GM23338 (cell line): Measurements from ENCODE around the gene PARVA. TPM values are rescaled to one million over a fixed set of nuclear protein-coding genes. Genes with fewer than 3 reads are reported as not detected.

Source experiments
- ATAC-seq: fragments of 200-7000 bp; cut with Tn5 transposase; 3 replicates; pipeline ENCODE4 v1.9.1; 2020
- DNase-seq: peaks from one replicate; pipeline ENCODE4 v3.0.0-alpha.2; 2015; ENCODE audit warnings: low spot score
- H2AFZ ChIP-seq: fragments of 200-600 bp; sonication (generic); 2 replicates; pipeline ENCODE4 v1.8.0; 2016; ENCODE audit warnings: antibody characterized with exemption, mild to moderate bottlenecking, moderate library complexity
- H3F3A ChIP-seq: fragments of 200-600 bp; sonication (generic); replicated peaks from 2 replicates; pipeline ENCODE4 v1.8.0; 2017; ENCODE audit warnings: antibody characterized with exemption, mixed run types, low read depth
- H3K27ac ChIP-seq: fragments of 200-600 bp; sonication (generic); 2 replicates; pipeline ENCODE4 v1.6.1; 2016; ENCODE audit warnings: low read depth
- H3K27me3 ChIP-seq: fragments of 200-600 bp; sonication (generic); 2 replicates; pipeline ENCODE4 v1.8.0; 2016; ENCODE audit warnings: mild to moderate bottlenecking, mixed run types, moderate library complexity; ENCODE audit not compliant: insufficient read depth
- H3K36me3 ChIP-seq: fragments of 200-600 bp; sonication (generic); 2 replicates; pipeline ENCODE4 v1.8.0; 2016; ENCODE audit warnings: mild to moderate bottlenecking; ENCODE audit not compliant: insufficient read depth
- H3K4me1 ChIP-seq: fragments of 200-600 bp; sonication (generic); 2 replicates; pipeline ENCODE4 v1.8.0; 2016; ENCODE audit warnings: mild to moderate bottlenecking, moderate library complexity; ENCODE audit not compliant: insufficient read depth
- H3K4me2 ChIP-seq: fragments of 200-600 bp; sonication (generic); 2 replicates; pipeline ENCODE4 v1.7.1; 2017; ENCODE audit warnings: mixed run types
- H3K4me3 ChIP-seq: fragments of 200-600 bp; sonication (generic); 2 replicates; pipeline ENCODE4 v1.6.1; 2016; ENCODE audit warnings: mixed run types
- H3K79me2 ChIP-seq: fragments of 200-600 bp; sonication (generic); replicated peaks from 2 replicates; pipeline ENCODE4 v1.8.0; 2017; ENCODE audit warnings: mild to moderate bottlenecking; ENCODE audit not compliant: insufficient read depth
- H3K9me2 ChIP-seq: fragments of 200-600 bp; sonication (generic); 2 replicates; pipeline ENCODE4 v1.8.0; 2017; ENCODE audit not compliant: insufficient read depth
- H4K20me1 ChIP-seq: fragments of 200-600 bp; sonication (generic); replicated peaks from 2 replicates; pipeline ENCODE4 v1.8.0; 2017; ENCODE audit warnings: mild to moderate bottlenecking; ENCODE audit not compliant: insufficient read depth
- H3K27ac Mint-ChIP-seq: 2 replicates; pipeline ENCODE4 v1.8.0; 2020; ENCODE audit warnings: inconsistent platforms, mild to moderate bottlenecking, moderate library complexity, mixed read lengths
- H3K27me3 Mint-ChIP-seq: 3 replicates; pipeline ENCODE4 v1.8.0; 2022; ENCODE audit warnings: low read depth, mild to moderate bottlenecking, moderate library complexity, mixed read lengths, inconsistent platforms; ENCODE audit not compliant: insufficient read depth, poor library complexity
- H3K36me3 Mint-ChIP-seq: 3 replicates; pipeline ENCODE4 v1.8.0; 2021; ENCODE audit warnings: low read depth, mild to moderate bottlenecking, inconsistent platforms, moderate library complexity, mixed read lengths
- H3K4me1 Mint-ChIP-seq: 3 replicates; pipeline ENCODE4 v1.8.0; 2020; ENCODE audit warnings: mild to moderate bottlenecking, inconsistent platforms, mixed read lengths
- H3K4me3 Mint-ChIP-seq: 3 replicates; pipeline ENCODE4 v1.8.0; 2021; ENCODE audit warnings: moderate library complexity, mild to moderate bottlenecking, inconsistent platforms, mixed read lengths
- H3K9me3 Mint-ChIP-seq: 3 replicates; pipeline ENCODE4 v1.8.0; 2020; ENCODE audit warnings: moderate library complexity, mild to moderate bottlenecking, inconsistent platforms, mixed read lengths
- CREB1 ChIP-seq: fragments of 250-450 bp; sonication (Bioruptor Pico); IDR thresholded peaks from 2 replicates; pipeline ENCODE4 v1.5.0; 2020; ENCODE audit warnings: low read depth, mild to moderate bottlenecking, moderate library complexity
- EZH2phosphoT487 ChIP-seq: fragments of 200-600 bp; sonication (generic); IDR thresholded peaks from one replicate; pipeline ENCODE4 v1.8.1; 2018; ENCODE audit warnings: antibody characterized with exemption; ENCODE audit not compliant: unreplicated experiment
- JUNB ChIP-seq: IDR thresholded peaks from one replicate; pipeline ENCODE4 v1.6.1; 2016; ENCODE audit warnings: antibody characterized with exemption; ENCODE audit not compliant: unreplicated experiment
- NANOG ChIP-seq: IDR thresholded peaks from 2 replicates; pipeline ENCODE4 v1.6.1; 2016; ENCODE audit warnings: antibody characterized with exemption, borderline replicate concordance
- ZNF331 ChIP-seq: fragments of 250-450 bp; sonication (Bioruptor Pico); IDR thresholded peaks from 2 replicates; pipeline ENCODE4 v1.5.0; 2020; ENCODE audit warnings: low read depth, mild to moderate bottlenecking, moderate library complexity
- polyA plus RNA-seq: library from polyadenylated mRNA; unstranded; fragments of >200 nt; fragmentation: Nextera tagmentation; extraction: Ambion mirVana; gene quantifications from 2 replicates; pipeline ENCODE4 v1.2.1, GENCODE V29; 2016
- total RNA-seq: library from RNA; depleted of rRNA; stranded (reverse); fragments of >200 nt; shearing (Covaris generic); gene quantifications from 2 replicates; pipeline ENCODE4 v1.2.3, GENCODE V29; 2014
- TF ChIP-seq, protein P1 (sequence below): fragments of 250-450 bp; sonication (Bioruptor Pico); IDR thresholded peaks from 2 replicates; pipeline ENCODE4 v1.5.0; 2020; ENCODE audit warnings: mild to moderate bottlenecking, moderate library complexity
- TF ChIP-seq, protein P2 (sequence below): IDR thresholded peaks from one replicate; pipeline ENCODE4 v1.6.1; 2018; ENCODE audit warnings: antibody characterized with exemption; ENCODE audit not compliant: unreplicated experiment
- TF ChIP-seq, protein P3 (sequence below): IDR thresholded peaks from 2 replicates; pipeline ENCODE4 v1.6.1; 2016; ENCODE audit warnings: antibody characterized with exemption
- TF ChIP-seq, protein P4 (sequence below), 2 experiments: fragments of 200-600 bp in 1 of 2; sonication (generic) in 1 of 2; conservative IDR thresholded peaks; 2 replicates each; pipeline versions ENCODE4 v1.5.1 to v1.6.1; 2016 to 2017; ENCODE audit warnings: antibody characterized with exemption in 2 of 2, low read depth in 2 of 2, mild to moderate bottlenecking in 2 of 2, moderate library complexity in 1 of 2

Gene PARVA
- total and polyA plus RNA-seq, 2 experiments from 2014 or later, result 5.8 to 6.9 TPM

DNA sequence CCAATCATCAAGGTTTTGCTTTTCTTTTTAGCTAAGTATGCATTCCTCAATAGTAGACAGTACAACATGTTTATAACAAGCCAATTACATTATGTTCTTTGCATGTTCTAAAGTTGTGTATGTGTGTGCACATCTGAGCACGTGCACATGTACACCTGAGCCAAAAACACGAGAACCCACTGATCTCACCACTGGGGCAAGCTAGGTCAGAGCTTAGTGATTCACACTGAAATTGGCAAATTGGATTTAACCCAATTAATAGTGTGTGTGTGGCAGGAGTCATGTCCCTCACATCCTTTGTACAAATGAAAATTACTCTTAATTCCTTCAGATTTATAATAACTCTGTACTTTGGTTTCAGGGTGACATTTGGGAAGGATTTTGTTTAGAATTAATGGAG lies 151.1 kb downstream of the PARVA start:
- no peak for TF ChIP-seq ZNF331 (CRISPR knock-in tag)
- Histone ChIP-seq H3K9me2 (no peaks in the 10 kb centered on the region), H3K27ac (no peak overlapping the region), H3K27me3 (no peaks in the 10 kb centered on the region), H4K20me1 (no peaks in the 10 kb centered on the region), H3K4me1 (no peaks in the 10 kb centered on the region), H2AFZ (no peak overlapping the region), H3K79me2 (no peaks in the 10 kb centered on the region), H3F3A (no peaks in the 10 kb centered on the region), H3K4me3 (no peak overlapping the region), H3K36me3 (no peaks in the 10 kb centered on the region), H3K4me2 (no peak overlapping the region)
- Mint-ChIP-seq H3K4me1 (no peaks in the 10 kb centered on the region; the same call in 2 of the 3 replicates), H3K36me3 (no peaks in the 10 kb centered on the region), H3K4me3 (no peak overlapping the region), H3K27ac (no peak overlapping the region), H3K27me3 (peaks cover 6% of the 10 kb centered on the region), H3K9me3 (no peaks in the 10 kb centered on the region)
- no peak for DNase-seq
- ATAC-seq, result no peak

DNA sequence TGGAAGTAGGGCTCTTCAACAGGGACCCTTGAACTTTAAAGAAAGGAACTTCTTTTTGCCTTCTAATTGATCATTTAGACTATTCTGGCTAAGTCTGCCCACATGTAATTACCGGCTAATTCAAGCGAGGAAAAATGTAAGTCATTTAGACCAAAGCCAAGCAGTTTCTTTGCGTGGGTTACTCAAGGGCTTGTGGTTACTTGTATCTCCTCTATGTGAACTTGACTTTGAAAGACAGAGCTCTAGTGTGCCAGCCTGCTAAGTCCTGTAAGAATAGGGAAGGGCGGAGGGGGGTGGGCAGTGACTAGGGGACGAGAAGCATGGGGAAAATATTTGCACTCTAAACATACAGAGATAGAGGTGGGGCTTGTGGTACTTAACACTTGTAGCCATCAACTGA lies 151.7 kb downstream of the PARVA start:
- Histone ChIP-seq H3K4me3 (no peak overlapping the region), H3K9me2 (no peaks in the 10 kb centered on the region), H4K20me1 (no peaks in the 10 kb centered on the region), H3K27me3 (no peaks in the 10 kb centered on the region), H3K27ac (no peak overlapping the region), H3K79me2 (no peaks in the 10 kb centered on the region), H2AFZ (no peak overlapping the region), H3K36me3 (no peaks in the 10 kb centered on the region), H3K4me2 (no peak overlapping the region), H3F3A (no peaks in the 10 kb centered on the region), H3K4me1 (no peaks in the 10 kb centered on the region)
- Mint-ChIP-seq H3K4me3 (no peak overlapping the region), H3K36me3 (no peaks in the 10 kb centered on the region), H3K27ac (no peak overlapping the region), H3K4me1 (no peaks in the 10 kb centered on the region; the same call in 2 of the 3 replicates), H3K9me3 (no peaks in the 10 kb centered on the region), H3K27me3 (peaks cover 4% of the 10 kb centered on the region)
- TF ChIP-seq CREB1 (CRISPR knock-in tag), result no peak
- TF ChIP-seq, protein P1, sequence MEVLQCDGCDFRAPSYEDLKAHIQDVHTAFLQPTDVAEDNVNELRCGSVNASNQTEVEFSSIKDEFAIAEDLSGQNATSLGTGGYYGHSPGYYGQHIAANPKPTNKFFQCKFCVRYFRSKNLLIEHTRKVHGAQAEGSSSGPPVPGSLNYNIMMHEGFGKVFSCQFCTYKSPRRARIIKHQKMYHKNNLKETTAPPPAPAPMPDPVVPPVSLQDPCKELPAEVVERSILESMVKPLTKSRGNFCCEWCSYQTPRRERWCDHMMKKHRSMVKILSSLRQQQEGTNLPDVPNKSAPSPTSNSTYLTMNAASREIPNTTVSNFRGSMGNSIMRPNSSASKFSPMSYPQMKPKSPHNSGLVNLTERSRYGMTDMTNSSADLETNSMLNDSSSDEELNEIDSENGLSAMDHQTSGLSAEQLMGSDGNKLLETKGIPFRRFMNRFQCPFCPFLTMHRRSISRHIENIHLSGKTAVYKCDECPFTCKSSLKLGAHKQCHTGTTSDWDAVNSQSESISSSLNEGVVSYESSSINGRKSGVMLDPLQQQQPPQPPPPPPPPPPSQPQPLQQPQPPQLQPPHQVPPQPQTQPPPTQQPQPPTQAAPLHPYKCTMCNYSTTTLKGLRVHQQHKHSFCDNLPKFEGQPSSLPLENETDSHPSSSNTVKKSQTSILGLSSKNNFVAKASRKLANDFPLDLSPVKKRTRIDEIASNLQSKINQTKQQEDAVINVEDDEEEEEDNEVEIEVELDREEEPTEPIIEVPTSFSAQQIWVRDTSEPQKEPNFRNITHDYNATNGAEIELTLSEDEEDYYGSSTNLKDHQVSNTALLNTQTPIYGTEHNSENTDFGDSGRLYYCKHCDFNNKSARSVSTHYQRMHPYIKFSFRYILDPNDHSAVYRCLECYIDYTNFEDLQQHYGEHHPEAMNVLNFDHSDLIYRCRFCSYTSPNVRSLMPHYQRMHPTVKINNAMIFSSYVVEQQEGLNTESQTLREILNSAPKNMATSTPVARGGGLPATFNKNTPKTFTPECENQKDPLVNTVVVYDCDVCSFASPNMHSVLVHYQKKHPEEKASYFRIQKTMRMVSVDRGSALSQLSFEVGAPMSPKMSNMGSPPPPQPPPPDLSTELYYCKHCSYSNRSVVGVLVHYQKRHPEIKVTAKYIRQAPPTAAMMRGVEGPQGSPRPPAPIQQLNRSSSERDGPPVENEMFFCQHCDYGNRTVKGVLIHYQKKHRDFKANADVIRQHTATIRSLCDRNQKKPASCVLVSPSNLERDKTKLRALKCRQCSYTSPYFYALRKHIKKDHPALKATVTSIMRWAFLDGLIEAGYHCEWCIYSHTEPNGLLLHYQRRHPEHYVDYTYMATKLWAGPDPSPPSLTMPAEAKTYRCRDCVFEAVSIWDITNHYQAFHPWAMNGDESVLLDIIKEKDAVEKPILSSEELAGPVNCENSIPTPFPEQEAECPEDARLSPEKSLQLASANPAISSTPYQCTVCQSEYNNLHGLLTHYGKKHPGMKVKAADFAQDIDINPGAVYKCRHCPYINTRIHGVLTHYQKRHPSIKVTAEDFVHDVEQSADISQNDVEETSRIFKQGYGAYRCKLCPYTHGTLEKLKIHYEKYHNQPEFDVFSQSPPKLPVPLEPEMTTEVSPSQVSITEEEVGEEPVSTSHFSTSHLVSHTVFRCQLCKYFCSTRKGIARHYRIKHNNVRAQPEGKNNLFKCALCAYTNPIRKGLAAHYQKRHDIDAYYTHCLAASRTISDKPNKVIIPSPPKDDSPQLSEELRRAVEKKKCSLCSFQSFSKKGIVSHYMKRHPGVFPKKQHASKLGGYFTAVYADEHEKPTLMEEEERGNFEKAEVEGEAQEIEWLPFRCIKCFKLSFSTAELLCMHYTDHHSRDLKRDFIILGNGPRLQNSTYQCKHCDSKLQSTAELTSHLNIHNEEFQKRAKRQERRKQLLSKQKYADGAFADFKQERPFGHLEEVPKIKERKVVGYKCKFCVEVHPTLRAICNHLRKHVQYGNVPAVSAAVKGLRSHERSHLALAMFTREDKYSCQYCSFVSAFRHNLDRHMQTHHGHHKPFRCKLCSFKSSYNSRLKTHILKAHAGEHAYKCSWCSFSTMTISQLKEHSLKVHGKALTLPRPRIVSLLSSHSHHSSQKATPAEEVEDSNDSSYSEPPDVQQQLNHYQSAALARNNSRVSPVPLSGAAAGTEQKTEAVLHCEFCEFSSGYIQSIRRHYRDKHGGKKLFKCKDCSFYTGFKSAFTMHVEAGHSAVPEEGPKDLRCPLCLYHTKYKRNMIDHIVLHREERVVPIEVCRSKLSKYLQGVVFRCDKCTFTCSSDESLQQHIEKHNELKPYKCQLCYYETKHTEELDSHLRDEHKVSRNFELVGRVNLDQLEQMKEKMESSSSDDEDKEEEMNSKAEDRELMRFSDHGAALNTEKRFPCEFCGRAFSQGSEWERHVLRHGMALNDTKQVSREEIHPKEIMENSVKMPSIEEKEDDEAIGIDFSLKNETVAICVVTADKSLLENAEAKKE (CRISPR knock-in tag), result no peak
- no peak for TF ChIP-seq EZH2phosphoT487
- TF ChIP-seq, protein P2, sequence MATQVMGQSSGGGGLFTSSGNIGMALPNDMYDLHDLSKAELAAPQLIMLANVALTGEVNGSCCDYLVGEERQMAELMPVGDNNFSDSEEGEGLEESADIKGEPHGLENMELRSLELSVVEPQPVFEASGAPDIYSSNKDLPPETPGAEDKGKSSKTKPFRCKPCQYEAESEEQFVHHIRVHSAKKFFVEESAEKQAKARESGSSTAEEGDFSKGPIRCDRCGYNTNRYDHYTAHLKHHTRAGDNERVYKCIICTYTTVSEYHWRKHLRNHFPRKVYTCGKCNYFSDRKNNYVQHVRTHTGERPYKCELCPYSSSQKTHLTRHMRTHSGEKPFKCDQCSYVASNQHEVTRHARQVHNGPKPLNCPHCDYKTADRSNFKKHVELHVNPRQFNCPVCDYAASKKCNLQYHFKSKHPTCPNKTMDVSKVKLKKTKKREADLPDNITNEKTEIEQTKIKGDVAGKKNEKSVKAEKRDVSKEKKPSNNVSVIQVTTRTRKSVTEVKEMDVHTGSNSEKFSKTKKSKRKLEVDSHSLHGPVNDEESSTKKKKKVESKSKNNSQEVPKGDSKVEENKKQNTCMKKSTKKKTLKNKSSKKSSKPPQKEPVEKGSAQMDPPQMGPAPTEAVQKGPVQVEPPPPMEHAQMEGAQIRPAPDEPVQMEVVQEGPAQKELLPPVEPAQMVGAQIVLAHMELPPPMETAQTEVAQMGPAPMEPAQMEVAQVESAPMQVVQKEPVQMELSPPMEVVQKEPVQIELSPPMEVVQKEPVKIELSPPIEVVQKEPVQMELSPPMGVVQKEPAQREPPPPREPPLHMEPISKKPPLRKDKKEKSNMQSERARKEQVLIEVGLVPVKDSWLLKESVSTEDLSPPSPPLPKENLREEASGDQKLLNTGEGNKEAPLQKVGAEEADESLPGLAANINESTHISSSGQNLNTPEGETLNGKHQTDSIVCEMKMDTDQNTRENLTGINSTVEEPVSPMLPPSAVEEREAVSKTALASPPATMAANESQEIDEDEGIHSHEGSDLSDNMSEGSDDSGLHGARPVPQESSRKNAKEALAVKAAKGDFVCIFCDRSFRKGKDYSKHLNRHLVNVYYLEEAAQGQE, result no peak
- TF ChIP-seq JUNB, result no peak
- TF ChIP-seq, protein P3, sequence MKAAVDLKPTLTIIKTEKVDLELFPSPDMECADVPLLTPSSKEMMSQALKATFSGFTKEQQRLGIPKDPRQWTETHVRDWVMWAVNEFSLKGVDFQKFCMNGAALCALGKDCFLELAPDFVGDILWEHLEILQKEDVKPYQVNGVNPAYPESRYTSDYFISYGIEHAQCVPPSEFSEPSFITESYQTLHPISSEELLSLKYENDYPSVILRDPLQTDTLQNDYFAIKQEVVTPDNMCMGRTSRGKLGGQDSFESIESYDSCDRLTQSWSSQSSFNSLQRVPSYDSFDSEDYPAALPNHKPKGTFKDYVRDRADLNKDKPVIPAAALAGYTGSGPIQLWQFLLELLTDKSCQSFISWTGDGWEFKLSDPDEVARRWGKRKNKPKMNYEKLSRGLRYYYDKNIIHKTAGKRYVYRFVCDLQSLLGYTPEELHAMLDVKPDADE, result no peak
- TF ChIP-seq, protein P4, sequence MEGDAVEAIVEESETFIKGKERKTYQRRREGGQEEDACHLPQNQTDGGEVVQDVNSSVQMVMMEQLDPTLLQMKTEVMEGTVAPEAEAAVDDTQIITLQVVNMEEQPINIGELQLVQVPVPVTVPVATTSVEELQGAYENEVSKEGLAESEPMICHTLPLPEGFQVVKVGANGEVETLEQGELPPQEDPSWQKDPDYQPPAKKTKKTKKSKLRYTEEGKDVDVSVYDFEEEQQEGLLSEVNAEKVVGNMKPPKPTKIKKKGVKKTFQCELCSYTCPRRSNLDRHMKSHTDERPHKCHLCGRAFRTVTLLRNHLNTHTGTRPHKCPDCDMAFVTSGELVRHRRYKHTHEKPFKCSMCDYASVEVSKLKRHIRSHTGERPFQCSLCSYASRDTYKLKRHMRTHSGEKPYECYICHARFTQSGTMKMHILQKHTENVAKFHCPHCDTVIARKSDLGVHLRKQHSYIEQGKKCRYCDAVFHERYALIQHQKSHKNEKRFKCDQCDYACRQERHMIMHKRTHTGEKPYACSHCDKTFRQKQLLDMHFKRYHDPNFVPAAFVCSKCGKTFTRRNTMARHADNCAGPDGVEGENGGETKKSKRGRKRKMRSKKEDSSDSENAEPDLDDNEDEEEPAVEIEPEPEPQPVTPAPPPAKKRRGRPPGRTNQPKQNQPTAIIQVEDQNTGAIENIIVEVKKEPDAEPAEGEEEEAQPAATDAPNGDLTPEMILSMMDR (conservative IDR thresholded peaks at IDR 0.05; ENCODE audit: low read depth in 2 of 2), result no peak
- TF ChIP-seq NANOG, result no peak
- ATAC-seq (no peak), DNase-seq (no peak)
